Nephron progenitor cell (in vitro differentiated cells): ENCODE measurements around the gene IMMT.

Experiments
- DNase-seq: peaks from one replicate; pipeline ENCODE4 v3.0.0; 2021
- H3K27ac Mint-ChIP-seq: 2 replicates; pipeline ENCODE4 v1.8.0; 2021; ENCODE audit warnings: mild to moderate bottlenecking, moderate library complexity, mixed read lengths
- H3K27me3 Mint-ChIP-seq: 2 replicates; pipeline ENCODE4 v1.8.0; 2021; ENCODE audit warnings: mild to moderate bottlenecking, low read depth, mixed read lengths; ENCODE audit not compliant: poor library complexity
- H3K36me3 Mint-ChIP-seq: 2 replicates; pipeline ENCODE4 v1.8.0; 2021; ENCODE audit warnings: low read depth, mixed read lengths
- H3K4me1 Mint-ChIP-seq: 2 replicates; pipeline ENCODE4 v1.8.0; 2021; ENCODE audit warnings: mixed read lengths
- H3K4me3 Mint-ChIP-seq: 2 replicates; pipeline ENCODE4 v1.8.0; 2021; ENCODE audit warnings: mild to moderate bottlenecking, moderate library complexity, mixed read lengths
- H3K9me3 Mint-ChIP-seq: 2 replicates; pipeline ENCODE4 v1.8.0; 2021; ENCODE audit warnings: mild to moderate bottlenecking, moderate library complexity, mixed read lengths
- CTCF ChIP-seq: fragments of 200-600 bp; sonication (generic); IDR thresholded peaks from 2 replicates; pipeline ENCODE4 v1.5.0; 2021; ENCODE audit warnings: antibody characterized with exemption

Gene IMMT

DNA sequence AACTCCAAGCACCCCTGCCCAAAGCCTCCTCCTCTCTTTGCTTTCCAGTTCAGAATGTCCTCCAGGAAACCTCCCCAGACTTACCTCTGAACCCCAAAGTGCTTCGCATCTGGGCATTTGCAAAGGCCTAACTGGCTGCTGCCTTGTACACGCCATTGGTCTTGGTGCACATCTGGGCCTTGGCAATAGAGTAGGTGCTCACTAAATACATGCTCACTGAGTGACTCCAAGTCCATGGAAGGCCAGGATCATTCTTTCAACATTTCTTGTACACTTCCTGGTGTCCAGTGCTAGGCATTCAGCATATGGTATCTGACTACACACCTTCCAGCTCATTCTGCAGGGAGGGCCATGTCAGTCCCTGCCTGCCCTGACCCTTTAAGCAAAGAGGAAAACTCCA, 32.4 kb upstream of the IMMT start:
- Mint-ChIP-seq H3K27me3 (peaks cover 4% of the 10 kb centered on the region), H3K9me3 (no peaks in the 10 kb centered on the region), H3K4me1 (peaks cover 63% of the 10 kb centered on the region), H3K36me3 (no peaks in the 10 kb centered on the region), H3K27ac (no peak overlapping the region), H3K4me3 (no peak overlapping the region)
- TF ChIP-seq CTCF = no peak
- no peak for DNase-seq

DNA sequence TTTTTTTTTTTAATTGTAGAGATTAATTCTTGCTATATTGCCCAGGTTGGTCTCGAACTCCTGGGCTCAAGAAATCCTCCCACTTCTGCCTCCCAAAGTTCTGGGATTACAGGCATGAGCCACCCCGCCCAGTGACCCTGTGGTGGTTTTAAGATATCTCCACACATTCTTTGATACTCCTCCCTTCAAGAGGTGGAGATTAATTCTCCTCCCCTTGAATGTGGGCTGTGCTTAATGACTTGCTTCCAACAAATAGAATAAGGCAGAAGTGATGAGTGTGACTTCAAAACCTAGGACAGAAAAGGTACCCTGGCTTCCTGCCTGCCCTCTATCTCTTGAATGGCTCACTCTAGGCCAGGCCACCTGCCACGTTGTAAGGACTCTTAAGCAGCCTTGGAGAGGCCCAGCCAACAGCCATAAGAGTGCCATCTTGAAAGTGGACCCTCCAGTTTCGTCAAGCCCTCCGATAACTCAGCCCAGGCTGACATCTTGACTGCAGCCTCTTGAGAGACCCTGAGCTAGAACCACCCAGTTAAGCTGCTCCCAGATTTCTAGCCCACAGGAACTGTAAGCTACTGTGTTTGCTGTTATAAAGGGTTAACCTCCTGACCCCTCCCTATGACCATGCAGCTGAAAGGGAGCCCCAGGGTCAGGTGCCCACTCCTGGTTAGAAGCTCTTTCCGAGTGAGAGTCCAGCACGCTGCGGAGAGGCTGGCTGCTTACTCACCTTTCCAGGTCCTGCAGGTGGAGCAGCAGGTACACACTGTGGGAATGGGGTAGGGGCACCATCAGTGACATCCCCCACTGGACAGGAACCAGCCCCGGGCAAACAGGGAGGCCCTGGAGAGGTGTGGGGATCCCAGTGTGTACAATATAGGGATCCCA, 31.6 kb upstream of the IMMT start:
- no peak overlapping the region for H3K27ac Mint-ChIP-seq
- H3K9me3 Mint-ChIP-seq = no peaks in the 10 kb centered on the region
- H3K27me3 Mint-ChIP-seq = peaks cover 6% of the 10 kb centered on the region
- peaks cover 67% of the 10 kb centered on the region for H3K4me1 Mint-ChIP-seq
- DNase-seq = no peak
- no peak for TF ChIP-seq CTCF
- no peak overlapping the region for H3K4me3 Mint-ChIP-seq
- H3K36me3 Mint-ChIP-seq = no peaks in the 10 kb centered on the region

GRCh38 chr2:86226070-86226469, 30.8 kb upstream of the IMMT start:
- DNase-seq = no peak
- Mint-ChIP-seq H3K36me3 (no peaks in the 10 kb centered on the region), H3K27ac (no peak overlapping the region), H3K9me3 (no peaks in the 10 kb centered on the region), H3K4me3 (no peak overlapping the region), H3K4me1 (peaks cover 71% of the 10 kb centered on the region), H3K27me3 (peaks cover 6% of the 10 kb centered on the region)
- no peak for TF ChIP-seq CTCF

DNA sequence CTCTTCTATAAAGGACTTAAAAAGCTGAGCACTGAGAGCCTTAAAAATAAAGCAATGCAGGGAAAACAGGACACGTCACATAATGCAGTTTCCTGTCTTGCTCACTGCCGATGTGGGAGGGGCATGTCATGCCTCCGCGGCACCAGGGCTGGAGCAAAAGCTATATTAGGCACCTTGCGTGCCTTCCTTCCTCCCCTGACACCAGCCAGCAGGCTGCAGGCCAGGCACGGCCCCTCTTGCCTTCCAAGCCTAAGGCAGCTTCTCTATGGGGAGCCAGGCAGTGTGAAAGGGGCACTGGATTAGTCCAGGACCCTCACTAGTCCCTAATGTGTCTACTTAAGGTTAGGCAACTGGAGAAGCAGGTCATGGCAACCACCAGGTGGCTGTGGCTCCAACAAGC, 30.3 kb upstream of the IMMT start:
- Mint-ChIP-seq H3K36me3 (no peaks in the 10 kb centered on the region), H3K9me3 (no peaks in the 10 kb centered on the region), H3K4me1 (peaks cover 69% of the 10 kb centered on the region), H3K27ac (no peak overlapping the region), H3K27me3 (peaks cover 6% of the 10 kb centered on the region), H3K4me3 (no peak overlapping the region)
- TF ChIP-seq CTCF = no peak
- DNase-seq = no peak

DNA sequence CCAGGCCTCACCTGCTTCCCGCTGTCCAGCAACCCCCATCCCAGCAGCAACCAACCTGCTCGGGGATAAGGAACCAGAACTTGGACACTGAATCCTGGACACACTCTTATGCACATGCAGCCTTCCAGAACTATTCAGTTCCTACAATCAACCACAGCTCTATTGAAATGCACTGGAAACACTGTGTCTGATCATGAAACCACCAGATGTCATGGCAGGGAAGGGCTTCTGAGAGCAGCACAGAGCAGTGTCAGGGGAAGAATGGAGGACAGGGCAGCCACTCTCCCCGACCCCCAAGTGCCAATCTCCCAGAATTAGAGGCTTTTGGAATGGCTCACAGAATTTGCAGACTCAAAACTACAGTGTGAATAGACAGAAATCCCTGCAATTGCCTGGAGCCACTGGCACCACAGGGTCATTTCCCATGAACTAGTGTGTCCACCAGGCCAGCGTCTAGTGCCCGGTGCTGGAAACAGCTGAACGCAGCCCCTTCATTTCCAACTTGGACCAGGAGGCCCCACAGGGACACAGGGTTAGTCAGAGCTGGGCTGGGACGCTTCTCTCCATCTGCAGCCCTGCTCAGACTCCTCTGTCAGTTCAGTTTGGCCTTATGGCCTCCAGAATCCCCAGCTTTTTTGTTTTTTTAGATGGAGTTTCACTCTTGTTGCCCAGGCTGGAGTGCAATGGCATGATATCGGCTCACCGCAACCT, 29.5 kb upstream of the IMMT start:
- Mint-ChIP-seq H3K9me3 (no peaks in the 10 kb centered on the region), H3K4me1 (peaks cover 62% of the 10 kb centered on the region), H3K27ac (no peak overlapping the region), H3K36me3 (no peaks in the 10 kb centered on the region), H3K27me3 (peaks cover 6% of the 10 kb centered on the region), H3K4me3 (no peak overlapping the region)
- DNase-seq = no peak
- no peak for TF ChIP-seq CTCF
